ENCODE results near the gene LRWD1. TPM values are rescaled to one million over a fixed set of nuclear protein-coding genes. Genes with fewer than 3 reads are reported as not detected.

LRWD1 gene
- total RNA-seq, 1 experiment from 2014 or later = 39.5 TPM

- Histone ChIP-seq H3K27ac (ENCODE audit: low read depth, low read length) (no peak overlapping the region), H4K20me1 (ENCODE audit: insufficient read depth) (no peaks in the 10 kb centered on the region), H3K4me1 (ENCODE audit: control insufficient read depth in 1 of 2, insufficient read depth in 2 of 2, low read length in 2 of 2) (peaks cover 9 to 26% of the 10 kb centered on the region in 2 experiments), H3K4me2 (ENCODE audit: low read length) (no peak overlapping the region), H3K36me3 (ENCODE audit: control insufficient read depth in 1 of 2, insufficient read depth in 2 of 2, low read length in 2 of 2) (peaks cover 18 to 19% of the 10 kb centered on the region in 2 experiments; a peak in 3 of 4 replicates), H3K9me2 (ENCODE audit: insufficient read depth) (no peaks in the 10 kb centered on the region), H2AFZ (ENCODE audit: low read depth, low read length, poor library complexity, severe bottlenecking) (no peak overlapping the region), H3K9ac (ENCODE audit: low read length) (no peak overlapping the region), H3K79me2 (ENCODE audit: insufficient read depth, low read length) (no peaks in the 10 kb centered on the region), H3K9me3 (ENCODE audit: control insufficient read depth in 1 of 2, insufficient read depth in 1 of 2, low read depth in 1 of 2, low read length in 2 of 2) (no peaks in the 10 kb centered on the region), H3K27me3 (ENCODE audit: insufficient read depth, low read length) (no peaks in the 10 kb centered on the region), H3K4me3 (replicated peaks in 1 of 2; ENCODE audit: low read depth in 1 of 2, low read length in 2 of 2) (no peak overlapping the region)
- intact Hi-C loops (cut with micrococcal nuclease) = no loop called here
- ChIA-PET POLR2A (no interaction called here), RAD21 (ENCODE audit: low non-redundant PET in 1 of 2, low total read pairs in 2 of 2, uncharacterized antibody in 2 of 2, unreplicated experiment in 2 of 2) (no interaction called here), CTCF (no interaction called here)
- no peak for TF ChIP-seq SIN3A (IDR thresholded peaks at IDR 0.05; ENCODE audit: low read depth)
- no peak for TF ChIP-seq SP1 (IDR thresholded peaks at IDR 0.05; ENCODE audit: low read depth)
- no peak for TF ChIP-seq EZH2 (IDR thresholded peaks at IDR 0.05)
- no peak for TF ChIP-seq YY1 (IDR thresholded peaks at IDR 0.05; ENCODE audit: extremely low read depth, insufficient replicate concordance, low read depth, low read length)
- TF ChIP-seq, protein P1, sequence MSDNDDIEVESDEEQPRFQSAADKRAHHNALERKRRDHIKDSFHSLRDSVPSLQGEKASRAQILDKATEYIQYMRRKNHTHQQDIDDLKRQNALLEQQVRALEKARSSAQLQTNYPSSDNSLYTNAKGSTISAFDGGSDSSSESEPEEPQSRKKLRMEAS (IDR thresholded peaks at IDR 0.05) = no peak
- no peak for TF ChIP-seq FOSL1 (IDR thresholded peaks at IDR 0.05; ENCODE audit: low read depth)
- TF ChIP-seq, protein P2, sequence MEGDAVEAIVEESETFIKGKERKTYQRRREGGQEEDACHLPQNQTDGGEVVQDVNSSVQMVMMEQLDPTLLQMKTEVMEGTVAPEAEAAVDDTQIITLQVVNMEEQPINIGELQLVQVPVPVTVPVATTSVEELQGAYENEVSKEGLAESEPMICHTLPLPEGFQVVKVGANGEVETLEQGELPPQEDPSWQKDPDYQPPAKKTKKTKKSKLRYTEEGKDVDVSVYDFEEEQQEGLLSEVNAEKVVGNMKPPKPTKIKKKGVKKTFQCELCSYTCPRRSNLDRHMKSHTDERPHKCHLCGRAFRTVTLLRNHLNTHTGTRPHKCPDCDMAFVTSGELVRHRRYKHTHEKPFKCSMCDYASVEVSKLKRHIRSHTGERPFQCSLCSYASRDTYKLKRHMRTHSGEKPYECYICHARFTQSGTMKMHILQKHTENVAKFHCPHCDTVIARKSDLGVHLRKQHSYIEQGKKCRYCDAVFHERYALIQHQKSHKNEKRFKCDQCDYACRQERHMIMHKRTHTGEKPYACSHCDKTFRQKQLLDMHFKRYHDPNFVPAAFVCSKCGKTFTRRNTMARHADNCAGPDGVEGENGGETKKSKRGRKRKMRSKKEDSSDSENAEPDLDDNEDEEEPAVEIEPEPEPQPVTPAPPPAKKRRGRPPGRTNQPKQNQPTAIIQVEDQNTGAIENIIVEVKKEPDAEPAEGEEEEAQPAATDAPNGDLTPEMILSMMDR (IDR thresholded peaks at IDR 0.05 in 2 of 3, conservative IDR thresholded peaks at IDR 0.05 in 1 of 3; ENCODE audit: borderline replicate concordance in 1 of 3, insufficient read depth in 1 of 3, low read depth in 2 of 3, low read length in 2 of 3) = no peak
- no peak for TF ChIP-seq ZFX (IDR thresholded peaks at IDR 0.05)
- no peak for TF ChIP-seq ZNF274 (IDR thresholded peaks at IDR 0.05; ENCODE audit: low read depth, low read length)
- no peak for TF ChIP-seq POLR2A (IDR thresholded peaks at IDR 0.05; ENCODE audit: borderline replicate concordance, extremely low read depth, insufficient read depth, insufficient read length)
- TF ChIP-seq CEBPB (IDR thresholded peaks at IDR 0.05; ENCODE audit: low read depth) = no peak
- no peak for TF ChIP-seq ZBTB33 (IDR thresholded peaks at IDR 0.05; ENCODE audit: extremely low read depth, insufficient replicate concordance, low read length)
- TF ChIP-seq TCF7L2 (IDR thresholded peaks at IDR 0.05; ENCODE audit: borderline replicate concordance, extremely low read depth, insufficient read depth, insufficient read length) = no peak
- no peak for TF ChIP-seq POLR2AphosphoS5 (IDR thresholded peaks at IDR 0.05; ENCODE audit: low read depth, low read length)
- TF ChIP-seq CBX3 (IDR thresholded peaks at IDR 0.05; ENCODE audit: low read depth) = no peak
- ATAC-seq = no peak
- no peak for DNase-seq (ENCODE audit: low read depth, low spot score)
- BruUV-seq (replicated peaks) = no TSS peak
Measured at GRCh38 chr7:102424787-102425218, 40.0 kb upstream of the LRWD1 start.

Measured in HCT116 (cell line).